ENCODE data around the gene CXCL14. TPM values are rescaled to one million over a fixed set of nuclear protein-coding genes. Genes with fewer than 3 reads are reported as not detected.

Gene CXCL14
- polyA plus RNA-seq, 1 of the 3 experiments (the other 2 are of a cell fraction) = 0.05 TPM

- no peak for TF ChIP-seq YY1 (IDR thresholded peaks at IDR 0.05; ENCODE audit: low read depth)
- TF ChIP-seq RCOR1 (IDR thresholded peaks at IDR 0.05; ENCODE audit: low read length) = no peak
- TF ChIP-seq NFIC (IDR thresholded peaks at IDR 0.05; ENCODE audit: borderline replicate concordance) = no peak
- no peak for TF ChIP-seq EZH2phosphoT487 (IDR thresholded peaks at IDR 0.05; ENCODE audit: borderline replicate concordance, low read depth)
- TF ChIP-seq RFX5 (IDR thresholded peaks at IDR 0.05; ENCODE audit: low read length) = no peak
- no peak for TF ChIP-seq TAF1 (IDR thresholded peaks at IDR 0.05; ENCODE audit: borderline replicate concordance, low read depth, low read length)
- Histone ChIP-seq H3K9me2 (no peaks in the 10 kb centered on the region), H3K4me2 (no peak overlapping the region), H3K79me2 (ENCODE audit: insufficient read depth) (no peaks in the 10 kb centered on the region), H3F3A (replicated peaks; ENCODE audit: insufficient read depth) (no peaks in the 10 kb centered on the region), H3K4me3 (ENCODE audit: low read depth in 2 of 2, low read length in 1 of 2) (no peak overlapping the region), H4K20me1 (ENCODE audit: insufficient read depth) (no peaks in the 10 kb centered on the region), H3K4me1 (ENCODE audit: control insufficient read depth in 1 of 2, insufficient read depth in 2 of 2, low read depth in 1 of 2, low read length in 1 of 2) (no peaks in the 10 kb centered on the region), H3K9ac (no peak overlapping the region), H3K27me3 (ENCODE audit: insufficient read depth) (peaks cover 85% of the 10 kb centered on the region), H3K36me3 (replicated peaks in 1 of 2; ENCODE audit: control insufficient read depth in 1 of 2, insufficient read depth in 2 of 2, low read length in 1 of 2) (no peaks in the 10 kb centered on the region), H3K9me3 (no peaks in the 10 kb centered on the region), H2AFZ (ENCODE audit: low read depth) (no peak overlapping the region), H3K27ac (ENCODE audit: low read depth in 2 of 2, low read length in 1 of 2) (no peak overlapping the region)
- ChIA-PET CTCF (no interaction called here), POLR2A (no interaction called here)
- 18% methylated on average over 31 of the region's 44 CpGs for WGBS (ENCODE audit: low lambda C conversion rate)
- DNase-seq = no peak
These were observed 43.4 kb downstream of the CXCL14 start for GRCh38 chr5:135535420-135535819.

- H3K27ac ChIP-seq (ENCODE audit: low read depth in 2 of 2, low read length in 1 of 2) = no peak overlapping the region
- ChIA-PET POLR2A (no interaction called here), CTCF (interaction anchor here (2.6 kb wide), 1 partner anchor 17 kb away, joined by 21 read pairs; no protein-coding TSS in a partner anchor)
- no peaks in the 10 kb centered on the region for H3K4me1 ChIP-seq (ENCODE audit: control insufficient read depth in 1 of 2, insufficient read depth in 2 of 2, low read depth in 1 of 2, low read length in 1 of 2)
- no peak overlapping the region for H3K4me2 ChIP-seq
- no peak overlapping the region for H3K4me3 ChIP-seq (ENCODE audit: low read depth in 2 of 2, low read length in 1 of 2)
- H3K79me2 ChIP-seq (ENCODE audit: insufficient read depth) = no peaks in the 10 kb centered on the region
- DNase-seq = peak; percentile 52
- H3K27me3 ChIP-seq (ENCODE audit: insufficient read depth) = peaks cover 89% of the 10 kb centered on the region
- no peaks in the 10 kb centered on the region for H3K9me2 ChIP-seq
- H4K20me1 ChIP-seq (ENCODE audit: insufficient read depth) = no peaks in the 10 kb centered on the region
- no peak overlapping the region for H2AFZ ChIP-seq (ENCODE audit: low read depth)
- H3K36me3 ChIP-seq (replicated peaks in 1 of 2; ENCODE audit: control insufficient read depth in 1 of 2, insufficient read depth in 2 of 2, low read length in 1 of 2) = no peaks in the 10 kb centered on the region
- H3K9me3 ChIP-seq = no peaks in the 10 kb centered on the region
- H3K9ac ChIP-seq = no peak overlapping the region
- 29% methylated on average over 28 of the region's 61 CpGs for WGBS (ENCODE audit: low lambda C conversion rate)
- no peaks in the 10 kb centered on the region for H3F3A ChIP-seq (replicated peaks; ENCODE audit: insufficient read depth)
- no peak for TF ChIP-seq RAD21 (IDR thresholded peaks at IDR 0.05; ENCODE audit: low read length)
- TF ChIP-seq, protein P1, sequence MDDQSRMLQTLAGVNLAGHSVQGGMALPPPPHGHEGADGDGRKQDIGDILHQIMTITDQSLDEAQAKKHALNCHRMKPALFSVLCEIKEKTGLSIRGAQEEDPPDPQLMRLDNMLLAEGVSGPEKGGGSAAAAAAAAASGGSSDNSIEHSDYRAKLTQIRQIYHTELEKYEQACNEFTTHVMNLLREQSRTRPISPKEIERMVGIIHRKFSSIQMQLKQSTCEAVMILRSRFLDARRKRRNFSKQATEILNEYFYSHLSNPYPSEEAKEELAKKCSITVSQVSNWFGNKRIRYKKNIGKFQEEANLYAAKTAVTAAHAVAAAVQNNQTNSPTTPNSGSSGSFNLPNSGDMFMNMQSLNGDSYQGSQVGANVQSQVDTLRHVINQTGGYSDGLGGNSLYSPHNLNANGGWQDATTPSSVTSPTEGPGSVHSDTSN (IDR thresholded peaks at IDR 0.05) = no peak
- TF ChIP-seq GATA2 (CRISPR knock-in tag; IDR thresholded peaks at IDR 0.05) = no peak
- no peak for TF ChIP-seq RXRA (IDR thresholded peaks at IDR 0.05; ENCODE audit: borderline replicate concordance, low read depth)
- TF ChIP-seq ZBTB33 (IDR thresholded peaks at IDR 0.05; ENCODE audit: borderline replicate concordance, low read depth) = no peak
- no peak for TF ChIP-seq SMC3 (IDR thresholded peaks at IDR 0.05; ENCODE audit: low read depth, low read length)
- no peak for TF ChIP-seq EZH2phosphoT487 (IDR thresholded peaks at IDR 0.05; ENCODE audit: borderline replicate concordance, low read depth)
- no peak for TF ChIP-seq SIN3A (IDR thresholded peaks at IDR 0.05; ENCODE audit: borderline replicate concordance, low read depth, low read length)
- no peak for TF ChIP-seq REST (IDR thresholded peaks at IDR 0.05; ENCODE audit: low read depth, low read length)
- TF ChIP-seq RCOR1 (IDR thresholded peaks at IDR 0.05; ENCODE audit: low read length) = no peak
- no peak for TF ChIP-seq YY1 (IDR thresholded peaks at IDR 0.05; ENCODE audit: low read depth)
- TF ChIP-seq JUND (IDR thresholded peaks at IDR 0.05) = no peak
- TF ChIP-seq CHD2 (IDR thresholded peaks at IDR 0.05; ENCODE audit: low read length, partially characterized antibody) = no peak
- TF ChIP-seq FOSL2 (IDR thresholded peaks at IDR 0.05; ENCODE audit: borderline replicate concordance, low read depth) = no peak
- TF ChIP-seq USF2 (IDR thresholded peaks at IDR 0.05; ENCODE audit: borderline replicate concordance, low read depth, low read length) = no peak
- TF ChIP-seq MEF2A (IDR thresholded peaks at IDR 0.05; ENCODE audit: borderline replicate concordance, low read depth) = no peak
- TF ChIP-seq GABPA (IDR thresholded peaks at IDR 0.05; ENCODE audit: low read depth) = no peak
These were observed 44.0 kb downstream of the CXCL14 start for GRCh38 chr5:135534609-135535419.
